ENCODE data around the gene ESYT3. TPM values are rescaled to one million over a fixed set of nuclear protein-coding genes. Genes with fewer than 3 reads are reported as not detected.

Gene ESYT3
- polyA plus RNA-seq, 3 donors: not detected

GRCh38 chr3:138423316-138423715 is 11.1 kb upstream of the ESYT3 start:
- Histone ChIP-seq H3K4me1 (ENCODE audit: control insufficient read depth in 1 of 2, insufficient read depth in 2 of 2, low read length in 2 of 2) (no peaks in the 10 kb centered on the region), H3K9ac (ENCODE audit: insufficient read depth, low read length, poor library complexity, severe bottlenecking) (no peak overlapping the region), H3K9me3 (replicated peaks in 1 of 2; ENCODE audit: control insufficient read depth in 1 of 2, insufficient read depth in 1 of 2, low read length in 2 of 2) (no peaks in the 10 kb centered on the region), H2AFZ (ENCODE audit: insufficient read depth, low read depth, low read length, poor library complexity, severe bottlenecking) (no peak overlapping the region), H3K27me3 (ENCODE audit: control insufficient read depth in 2 of 2, insufficient read depth in 2 of 2, low read length in 2 of 2) (no peaks in the 10 kb centered on the region), H3K27ac (ENCODE audit: low read depth in 1 of 2, low read length in 2 of 2) (no peak overlapping the region), H3K4me2 (replicated peaks; ENCODE audit: extremely low read depth, low read length, poor library complexity, severe bottlenecking) (no peak overlapping the region), H4K20me1 (ENCODE audit: insufficient read depth, low read length) (no peaks in the 10 kb centered on the region), H3K4me3 (replicated peaks in 1 of 3; ENCODE audit: low read depth in 2 of 3, low read length in 3 of 3) (no peak overlapping the region), H3K36me3 (replicated peaks in 1 of 2; ENCODE audit: control insufficient read depth in 1 of 2, insufficient read depth in 2 of 2, low read length in 2 of 2) (no peaks in the 10 kb centered on the region), H3K79me2 (ENCODE audit: insufficient read depth, low read length) (no peaks in the 10 kb centered on the region)
- TF ChIP-seq CTCF (IDR thresholded peaks at IDR 0.05): no peak
- DNase-seq: no peak
- WGBS (ENCODE audit: insufficient coverage): no CpG with 5 or more reads among the region's 1 CpG
- Mint-ChIP-seq H3K4me1 (no peaks in the 10 kb centered on the region), H3K4me3 (no peak overlapping the region), H3K36me3 (no peaks in the 10 kb centered on the region), H3K9me3 (peaks cover 0 to 5% (median 2%) of the 10 kb centered on the region in 7 donors), H3K27ac (no peak overlapping the region), H3K27me3 (ENCODE audit: low read depth in 3 of 3) (peaks cover 2 to 6% (median 3%) of the 10 kb centered on the region in 3 donors)
- intact Hi-C loops (cut with micrococcal nuclease): no loop called here

DNA sequence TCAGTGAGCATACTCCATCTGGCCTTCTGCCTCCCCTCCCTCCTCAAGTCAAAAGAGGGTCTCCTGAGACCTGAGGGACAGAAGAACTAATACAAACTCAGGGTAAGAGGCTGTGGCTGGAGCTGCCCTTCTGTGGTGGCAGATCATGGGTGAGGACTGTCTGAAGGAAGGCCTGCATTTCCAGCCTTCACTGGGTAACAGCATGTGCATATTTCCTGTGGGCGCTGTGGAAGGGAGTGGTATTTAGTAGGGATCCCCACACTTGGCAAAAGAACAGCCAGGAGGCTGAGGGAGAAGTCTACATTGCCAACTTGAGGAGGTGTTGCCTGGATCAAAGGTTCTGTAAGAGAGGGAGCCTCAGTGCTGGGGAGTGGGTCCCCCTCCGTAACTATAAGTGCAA is 10.1 kb upstream of the ESYT3 start:
- no peak for DNase-seq
- peaks cover 2 to 7% (median 6%) of the 10 kb centered on the region in 3 donors for H3K27me3 Mint-ChIP-seq (ENCODE audit: low read depth in 3 of 3)
- Histone ChIP-seq H3K4me2 (replicated peaks; ENCODE audit: extremely low read depth, low read length, poor library complexity, severe bottlenecking) (no peak overlapping the region), H3K4me3 (replicated peaks in 1 of 3; ENCODE audit: low read depth in 2 of 3, low read length in 3 of 3) (no peak overlapping the region), H2AFZ (ENCODE audit: insufficient read depth, low read depth, low read length, poor library complexity, severe bottlenecking) (no peak overlapping the region), H3K27ac (ENCODE audit: low read depth in 1 of 2, low read length in 2 of 2) (no peak overlapping the region), H3K36me3 (replicated peaks in 1 of 2; ENCODE audit: control insufficient read depth in 1 of 2, insufficient read depth in 2 of 2, low read length in 2 of 2) (no peaks in the 10 kb centered on the region), H3K79me2 (ENCODE audit: insufficient read depth, low read length) (no peaks in the 10 kb centered on the region), H3K27me3 (ENCODE audit: control insufficient read depth in 2 of 2, insufficient read depth in 2 of 2, low read length in 2 of 2) (no peaks in the 10 kb centered on the region), H3K9ac (ENCODE audit: insufficient read depth, low read length, poor library complexity, severe bottlenecking) (no peak overlapping the region), H3K4me1 (ENCODE audit: control insufficient read depth in 1 of 2, insufficient read depth in 2 of 2, low read length in 2 of 2) (no peaks in the 10 kb centered on the region), H4K20me1 (ENCODE audit: insufficient read depth, low read length) (no peaks in the 10 kb centered on the region), H3K9me3 (replicated peaks in 1 of 2; ENCODE audit: control insufficient read depth in 1 of 2, insufficient read depth in 1 of 2, low read length in 2 of 2) (no peaks in the 10 kb centered on the region)
- H3K4me1 Mint-ChIP-seq: no peaks in the 10 kb centered on the region
- H3K4me3 Mint-ChIP-seq: no peak overlapping the region
- TF ChIP-seq CTCF (IDR thresholded peaks at IDR 0.05): no peak
- H3K36me3 Mint-ChIP-seq: no peaks in the 10 kb centered on the region
- WGBS (ENCODE audit: insufficient coverage): 88% methylated on average over 1 of the region's 2 CpGs
- H3K9me3 Mint-ChIP-seq: peaks cover 0 to 5% (median 2%) of the 10 kb centered on the region in 7 donors
- intact Hi-C loops (cut with micrococcal nuclease): no loop called here
- no peak overlapping the region for H3K27ac Mint-ChIP-seq

Measured in CD14-positive monocyte (primary cell).